GM06990 (cell line): ENCODE results near the gene PZP.

ENCODE experiments used
- DNase-seq: peaks from one replicate; pipeline ENCODE4 v3.0.0-alpha.2; 2011; ENCODE audit not compliant: insufficient read length; ENCODE audit errors: extremely low read depth
- H3K27me3 ChIP-seq: replicated peaks from 2 replicates; pipeline ENCODE4 v1.6.0; 2011; ENCODE audit warnings: low read length; ENCODE audit not compliant: control insufficient read depth, insufficient read depth
- H3K36me3 ChIP-seq: 2 replicates; pipeline ENCODE4 v1.5.1; 2011; ENCODE audit warnings: low read length; ENCODE audit not compliant: control insufficient read depth, insufficient read depth
- H3K4me3 ChIP-seq: replicated peaks from 2 replicates; pipeline ENCODE4 v1.5.1; 2011; ENCODE audit warnings: low read depth, mild to moderate bottlenecking, control low read depth, low read length
- TF ChIP-seq, protein P1 (sequence below): IDR thresholded peaks from 2 replicates; pipeline ENCODE4 v1.5.1; 2011; ENCODE audit warnings: low read length, control low read depth, mild to moderate bottlenecking, inconsistent platforms; ENCODE audit not compliant: insufficient read depth, poor library complexity, severe bottlenecking

Gene PZP

GRCh38 chr12:9113296-9113986 lies 94.8 kb downstream of the PZP start:
- no peak for DNase-seq
- Histone ChIP-seq H3K4me3 (no peak overlapping the region), H3K27me3 (no peaks in the 10 kb centered on the region)

GRCh38 chr12:9112076-9112853 lies 95.9 kb downstream of the PZP start:
- TF ChIP-seq, protein P1, sequence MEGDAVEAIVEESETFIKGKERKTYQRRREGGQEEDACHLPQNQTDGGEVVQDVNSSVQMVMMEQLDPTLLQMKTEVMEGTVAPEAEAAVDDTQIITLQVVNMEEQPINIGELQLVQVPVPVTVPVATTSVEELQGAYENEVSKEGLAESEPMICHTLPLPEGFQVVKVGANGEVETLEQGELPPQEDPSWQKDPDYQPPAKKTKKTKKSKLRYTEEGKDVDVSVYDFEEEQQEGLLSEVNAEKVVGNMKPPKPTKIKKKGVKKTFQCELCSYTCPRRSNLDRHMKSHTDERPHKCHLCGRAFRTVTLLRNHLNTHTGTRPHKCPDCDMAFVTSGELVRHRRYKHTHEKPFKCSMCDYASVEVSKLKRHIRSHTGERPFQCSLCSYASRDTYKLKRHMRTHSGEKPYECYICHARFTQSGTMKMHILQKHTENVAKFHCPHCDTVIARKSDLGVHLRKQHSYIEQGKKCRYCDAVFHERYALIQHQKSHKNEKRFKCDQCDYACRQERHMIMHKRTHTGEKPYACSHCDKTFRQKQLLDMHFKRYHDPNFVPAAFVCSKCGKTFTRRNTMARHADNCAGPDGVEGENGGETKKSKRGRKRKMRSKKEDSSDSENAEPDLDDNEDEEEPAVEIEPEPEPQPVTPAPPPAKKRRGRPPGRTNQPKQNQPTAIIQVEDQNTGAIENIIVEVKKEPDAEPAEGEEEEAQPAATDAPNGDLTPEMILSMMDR: no peak
- Histone ChIP-seq H3K36me3 (no peaks in the 10 kb centered on the region), H3K27me3 (no peaks in the 10 kb centered on the region), H3K4me3 (no peak overlapping the region)
- DNase-seq: no peak

More at GRCh38 chr12:9113296-9113986, 94.8 kb downstream of the PZP start:
- TF ChIP-seq, protein P1: no peak
- H3K36me3 ChIP-seq: no peaks in the 10 kb centered on the region

- no peak overlapping the region for H3K4me3 ChIP-seq
- TF ChIP-seq, protein P1: no peak
- no peaks in the 10 kb centered on the region for H3K36me3 ChIP-seq
These were observed 96.7 kb downstream of the PZP start for GRCh38 chr12:9111525-9111924.

GRCh38 chr12:9109737-9110491 lies 98.3 kb downstream of the PZP start:
- Histone ChIP-seq H3K36me3 (no peaks in the 10 kb centered on the region), H3K4me3 (no peak overlapping the region), H3K27me3 (no peaks in the 10 kb centered on the region)
- no peak for DNase-seq
- TF ChIP-seq, protein P1: no peak

More at GRCh38 chr12:9111525-9111924, 96.7 kb downstream of the PZP start:
- no peaks in the 10 kb centered on the region for H3K27me3 ChIP-seq
- no peak for DNase-seq

DNA sequence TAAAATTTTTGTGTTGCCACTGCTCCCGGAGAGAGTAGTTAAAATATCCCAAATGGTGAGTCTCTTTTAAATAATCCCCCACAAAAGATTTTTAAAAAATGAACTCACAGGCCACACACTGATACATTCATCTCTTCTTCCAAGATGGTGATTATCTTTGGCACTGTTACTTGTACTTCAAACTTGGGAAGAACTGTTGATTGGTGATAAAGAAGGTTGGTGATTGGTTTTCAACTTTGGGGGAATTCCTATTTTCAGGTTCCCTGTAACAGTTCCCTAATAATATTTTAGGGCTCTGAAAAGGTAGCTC lies 99.0 kb downstream of the PZP start:
- DNase-seq: no peak
- H3K36me3 ChIP-seq: no peaks in the 10 kb centered on the region
- H3K27me3 ChIP-seq: no peaks in the 10 kb centered on the region
- TF ChIP-seq, protein P1: no peak
- H3K4me3 ChIP-seq: no peak overlapping the region
